ENCODE measurements around the gene LARGE1.

- no peak for TF ChIP-seq CTCF (IDR thresholded peaks at IDR 0.05)
- TF ChIP-seq REST (IDR thresholded peaks at IDR 0.05; ENCODE audit: insufficient read depth in 1 of 2, low read depth in 2 of 2, low read length in 1 of 2) = no peak
- TF ChIP-seq POLR2AphosphoS5 (IDR thresholded peaks at IDR 0.05; ENCODE audit: low read depth, low read length) = no peak
- TF ChIP-seq SIN3A (IDR thresholded peaks at IDR 0.05; ENCODE audit: borderline replicate concordance, insufficient read depth, low read depth, low read length) = no peak
Measured at GRCh38 chr22:33451866-33452469, 468.3 kb downstream of the LARGE1 start.

All from Panc1 (cell line).